ENCODE results near the gene ACSM6. TPM values are rescaled to one million over a fixed set of nuclear protein-coding genes. Genes with fewer than 3 reads are reported as not detected.

The ACSM6 gene
- total and polyA plus RNA-seq, 2 of the 8 experiments (the other 6 are each of a cell fraction or from before 2014, with no cell fraction given), result 0.33 TPM; not detected in 1

- TF ChIP-seq ATF3 (IDR thresholded peaks at IDR 0.05; ENCODE audit: insufficient read depth, low read depth, low read length), result no peak
- no peak for TF ChIP-seq RAD21 (IDR thresholded peaks at IDR 0.05 in 1 of 2, conservative IDR thresholded peaks at IDR 0.05 in 1 of 2; ENCODE audit: low read depth in 2 of 2, low read length in 2 of 2)
- TF ChIP-seq PHF8 (conservative IDR thresholded peaks at IDR 0.05; ENCODE audit: low read depth, low read length), result no peak
Observed at GRCh38 chr10:95235676-95236067, 41.6 kb downstream of the ACSM6 start (continued).

Measured in H1 (cell line).